ENCODE results near the gene CD55. TPM values are rescaled to one million over a fixed set of nuclear protein-coding genes. Genes with fewer than 3 reads are reported as not detected.

Gene CD55
- total RNA-seq, 2 donors from 2014 or later: 22.8 to 30.2 TPM

DNA sequence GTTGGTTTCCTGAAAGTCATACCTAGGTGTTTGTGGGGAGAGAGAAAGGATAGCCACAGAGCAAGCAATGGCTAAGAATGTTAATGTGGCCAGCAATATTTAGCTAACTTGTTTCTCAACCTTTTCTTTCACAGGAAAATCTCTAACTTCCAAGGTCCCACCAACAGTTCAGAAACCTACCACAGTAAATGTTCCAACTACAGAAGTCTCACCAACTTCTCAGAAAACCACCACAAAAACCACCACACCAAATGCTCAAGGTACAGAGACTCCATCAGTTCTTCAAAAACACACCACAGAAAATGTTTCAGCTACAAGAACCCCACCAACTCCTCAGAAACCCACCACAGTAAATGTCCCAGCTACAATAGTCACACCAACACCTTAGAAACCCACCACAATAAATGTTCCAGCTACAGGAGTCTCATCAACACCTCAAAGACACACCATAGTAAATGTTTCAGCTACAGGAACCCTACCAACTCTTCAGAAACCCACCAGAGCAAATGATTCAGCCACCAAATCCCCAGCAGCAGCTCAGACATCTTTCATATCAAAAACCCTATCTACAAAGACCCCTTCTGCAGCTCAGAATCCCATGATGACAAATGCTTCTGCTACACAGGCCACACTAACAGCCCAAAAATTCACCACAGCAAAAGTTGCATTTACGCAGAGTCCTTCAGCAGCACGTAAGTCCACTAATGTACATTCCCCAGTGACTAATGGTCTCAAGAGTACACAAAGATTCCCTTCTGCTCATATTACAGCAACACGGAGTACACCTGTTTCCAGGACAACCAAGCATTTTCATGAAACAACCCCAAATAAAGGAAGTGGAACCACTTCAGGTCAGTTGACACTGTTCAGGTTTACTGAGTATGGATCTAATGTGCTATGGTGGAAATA is 15.3 kb downstream of the CD55 start:
- 60% methylated on average over 3 of the region's 3 CpGs for WGBS
- intact Hi-C loops (cut with DNase I): no loop called here
- Histone ChIP-seq H3K27ac (no peak overlapping the region), H3K4me3 (no peak overlapping the region), H3K9me3 (no peaks in the 10 kb centered on the region), H3K36me3 (no peaks in the 10 kb centered on the region), H3K4me1 (replicated peaks) (no peaks in the 10 kb centered on the region), H3K27me3 (replicated peaks; ENCODE audit: insufficient read depth) (no peaks in the 10 kb centered on the region)
- DNase-seq (ENCODE audit: low spot score): no peak
- TF ChIP-seq POLR2AphosphoS5 (IDR thresholded peaks at IDR 0.05) (no peak), POLR2A (IDR thresholded peaks at IDR 0.05) (no peak)
- TF ChIP-seq, protein P1, sequence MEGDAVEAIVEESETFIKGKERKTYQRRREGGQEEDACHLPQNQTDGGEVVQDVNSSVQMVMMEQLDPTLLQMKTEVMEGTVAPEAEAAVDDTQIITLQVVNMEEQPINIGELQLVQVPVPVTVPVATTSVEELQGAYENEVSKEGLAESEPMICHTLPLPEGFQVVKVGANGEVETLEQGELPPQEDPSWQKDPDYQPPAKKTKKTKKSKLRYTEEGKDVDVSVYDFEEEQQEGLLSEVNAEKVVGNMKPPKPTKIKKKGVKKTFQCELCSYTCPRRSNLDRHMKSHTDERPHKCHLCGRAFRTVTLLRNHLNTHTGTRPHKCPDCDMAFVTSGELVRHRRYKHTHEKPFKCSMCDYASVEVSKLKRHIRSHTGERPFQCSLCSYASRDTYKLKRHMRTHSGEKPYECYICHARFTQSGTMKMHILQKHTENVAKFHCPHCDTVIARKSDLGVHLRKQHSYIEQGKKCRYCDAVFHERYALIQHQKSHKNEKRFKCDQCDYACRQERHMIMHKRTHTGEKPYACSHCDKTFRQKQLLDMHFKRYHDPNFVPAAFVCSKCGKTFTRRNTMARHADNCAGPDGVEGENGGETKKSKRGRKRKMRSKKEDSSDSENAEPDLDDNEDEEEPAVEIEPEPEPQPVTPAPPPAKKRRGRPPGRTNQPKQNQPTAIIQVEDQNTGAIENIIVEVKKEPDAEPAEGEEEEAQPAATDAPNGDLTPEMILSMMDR (IDR thresholded peaks at IDR 0.05): no peak

DNA sequence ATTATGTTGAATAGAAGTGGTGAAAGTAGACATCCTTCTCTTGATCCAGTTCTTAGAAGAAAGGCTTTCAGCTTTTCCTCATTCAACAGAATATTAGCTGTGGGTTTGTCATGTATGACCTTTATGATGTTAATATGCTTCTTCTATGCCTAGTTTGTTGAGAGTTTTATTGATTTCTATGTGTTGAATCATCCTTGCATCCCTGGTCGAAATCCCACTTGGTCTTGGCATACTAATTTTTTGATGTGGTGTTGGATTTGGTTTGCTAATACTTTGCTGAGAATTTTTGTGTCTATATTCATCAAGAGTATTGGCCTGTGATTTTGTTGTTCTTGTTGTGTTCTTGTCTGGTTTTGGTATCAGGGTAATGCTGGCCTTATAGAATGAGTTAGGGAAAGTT is 20.9 kb downstream of the CD55 start:
- H3K27ac ChIP-seq: no peak overlapping the region
- no peaks in the 10 kb centered on the region for H3K9me3 ChIP-seq
- DNase-seq (ENCODE audit: low spot score): no peak
- no peaks in the 10 kb centered on the region for H3K36me3 ChIP-seq
- WGBS: 97% methylated on average over 1 of the region's 1 CpG
- no peaks in the 10 kb centered on the region for H3K4me1 ChIP-seq (replicated peaks)
- no peak overlapping the region for H3K4me3 ChIP-seq
- TF ChIP-seq POLR2A (IDR thresholded peaks at IDR 0.05) (no peak), POLR2AphosphoS5 (IDR thresholded peaks at IDR 0.05) (no peak)
- TF ChIP-seq, protein P1 (IDR thresholded peaks at IDR 0.05): no peak
- intact Hi-C loops (cut with DNase I): no loop called here
- no peaks in the 10 kb centered on the region for H3K27me3 ChIP-seq (replicated peaks; ENCODE audit: insufficient read depth)

DNA sequence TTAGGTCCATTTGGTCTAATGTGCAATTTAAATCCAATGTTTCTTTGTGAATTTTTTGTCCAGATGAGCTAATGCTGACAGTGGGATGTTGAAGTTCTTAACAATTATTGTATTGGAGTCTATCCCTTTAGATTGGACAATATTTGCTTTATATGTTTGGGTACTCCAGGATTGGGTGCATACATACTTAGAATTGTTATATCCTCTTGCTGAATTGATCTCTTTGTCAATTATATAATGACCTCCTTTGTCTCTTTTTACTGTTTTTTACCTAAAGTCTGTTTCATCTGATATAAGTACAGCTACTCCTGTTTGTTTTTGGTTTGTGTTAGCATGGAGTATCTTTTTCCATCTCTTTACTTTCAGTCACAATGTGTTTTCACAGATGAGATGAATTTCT is 22.2 kb downstream of the CD55 start:
- intact Hi-C loops (cut with DNase I): no loop called here
- Histone ChIP-seq H3K9me3 (no peaks in the 10 kb centered on the region), H3K4me1 (replicated peaks) (no peaks in the 10 kb centered on the region), H3K27me3 (replicated peaks; ENCODE audit: insufficient read depth) (no peaks in the 10 kb centered on the region), H3K27ac (no peak overlapping the region), H3K36me3 (no peaks in the 10 kb centered on the region), H3K4me3 (no peak overlapping the region)
- TF ChIP-seq POLR2AphosphoS5 (IDR thresholded peaks at IDR 0.05) (no peak), POLR2A (IDR thresholded peaks at IDR 0.05) (no peak)
- TF ChIP-seq, protein P1 (IDR thresholded peaks at IDR 0.05): no peak
- no peak for DNase-seq (ENCODE audit: low spot score)

DNA sequence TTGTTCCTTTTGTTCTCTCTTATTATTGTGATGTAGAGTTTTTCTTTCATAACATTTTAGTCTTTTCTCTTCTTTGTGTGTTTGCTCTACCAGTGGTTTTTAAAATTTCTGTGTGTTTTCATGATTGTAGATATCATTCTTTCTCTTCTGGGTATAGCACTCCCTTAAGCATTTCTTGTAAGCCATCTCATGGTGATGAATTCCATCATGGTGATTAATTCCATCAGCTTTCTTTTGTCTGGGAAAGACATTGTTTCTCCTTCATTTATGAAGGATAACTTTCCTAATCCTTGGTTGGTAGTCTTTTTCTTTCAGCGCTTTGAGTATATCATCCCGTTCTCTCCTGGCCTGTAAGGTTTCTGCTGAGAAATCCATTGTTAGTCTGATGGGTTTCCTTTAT is 22.7 kb downstream of the CD55 start:
- WGBS: 98% methylated on average over 2 of the region's 2 CpGs
- no peak for DNase-seq (ENCODE audit: low spot score)
- intact Hi-C loops (cut with DNase I): no loop called here
- TF ChIP-seq POLR2AphosphoS5 (IDR thresholded peaks at IDR 0.05): no peak
- no peak for TF ChIP-seq POLR2A (IDR thresholded peaks at IDR 0.05)
- TF ChIP-seq, protein P1 (IDR thresholded peaks at IDR 0.05): no peak
- H3K36me3 ChIP-seq: no peaks in the 10 kb centered on the region
- H3K27me3 ChIP-seq (replicated peaks; ENCODE audit: insufficient read depth): no peaks in the 10 kb centered on the region
- H3K4me3 ChIP-seq: no peak overlapping the region
- no peaks in the 10 kb centered on the region for H3K4me1 ChIP-seq (replicated peaks)
- no peak overlapping the region for H3K27ac ChIP-seq
- no peaks in the 10 kb centered on the region for H3K9me3 ChIP-seq

All from prostate gland (tissue), 2 donors.